Astrocyte (in vitro differentiated cells and primary cell): Measurements from ENCODE around the gene SAC3D1.

Experiments used
- CTCF ChIP-seq: IDR thresholded peaks from 2 replicates; pipeline ENCODE4 v1.5.1; 2011; ENCODE audit warnings: low read depth, mild to moderate bottlenecking, inconsistent platforms, low read length, moderate library complexity; ENCODE audit not compliant: insufficient read depth
- EZH2 ChIP-seq: IDR thresholded peaks from 2 replicates; pipeline ENCODE4 v1.6.1; 2012; ENCODE audit warnings: mild to moderate bottlenecking, low read length, inconsistent platforms; ENCODE audit not compliant: insufficient read depth

- TF ChIP-seq CTCF, result no peak
- no peak for TF ChIP-seq EZH2
Measured at GRCh38 chr11:64998690-64999431, 42.1 kb upstream of the SAC3D1 start.
